Mesenchymal stem cell (in vitro differentiated cells and primary cell): Measurements from ENCODE around the gene TXNL4B.

Source experiments
- DNase-seq: peaks from one replicate; pipeline ENCODE4 v3.0.0-alpha.2; 2013
- H2AFZ ChIP-seq: one replicate; pipeline ENCODE4 v1.6.1; 2013; ENCODE audit warnings: low read depth, mild to moderate bottlenecking, control low read depth, inconsistent platforms, low read length, moderate library complexity
- H2AK5ac ChIP-seq: 2 replicates; pipeline ENCODE4 v1.6.1; 2013; ENCODE audit warnings: low read length, moderate library complexity, mild to moderate bottlenecking, inconsistent platforms; ENCODE audit not compliant: severe bottlenecking
- H2BK120ac ChIP-seq: one replicate; pipeline ENCODE4 v1.6.1; 2013; ENCODE audit warnings: low read depth, mild to moderate bottlenecking, inconsistent platforms, low read length, moderate library complexity
- H2BK12ac ChIP-seq, 2 experiments: one replicate each; pipeline ENCODE4 v1.6.1; 2013; ENCODE audit warnings: inconsistent platforms in 2 of 2, low read length in 2 of 2, mild to moderate bottlenecking in 2 of 2, moderate library complexity in 2 of 2, control low read depth in 1 of 2
- H2BK15ac ChIP-seq: one replicate; pipeline ENCODE4 v1.6.1; 2013; ENCODE audit warnings: mild to moderate bottlenecking, low read depth, inconsistent platforms; ENCODE audit not compliant: poor library complexity, severe bottlenecking
- H2BK5ac ChIP-seq: 2 replicates; pipeline ENCODE4 v1.6.1; 2013; ENCODE audit warnings: low read depth, mild to moderate bottlenecking, low read length, control low read depth, inconsistent platforms; ENCODE audit not compliant: poor library complexity, severe bottlenecking
- H3K14ac ChIP-seq, 2 experiments: one replicate each; pipeline ENCODE4 v1.6.1; 2013; ENCODE audit warnings: inconsistent platforms in 2 of 2, low read length in 2 of 2, control low read depth in 1 of 2, mild to moderate bottlenecking in 1 of 2, moderate library complexity in 1 of 2
- H3K18ac ChIP-seq, 2 experiments: one replicate each; pipeline ENCODE4 v1.6.1; 2013; ENCODE audit warnings: inconsistent platforms in 2 of 2, low read length in 2 of 2, control low read depth in 1 of 2, low read depth in 1 of 2, mild to moderate bottlenecking in 1 of 2
- H3K23ac ChIP-seq, 2 experiments: one replicate each; pipeline ENCODE4 v1.6.1; 2013; ENCODE audit warnings: inconsistent platforms in 2 of 2, low read length in 2 of 2, mild to moderate bottlenecking in 2 of 2, moderate library complexity in 2 of 2, control low read depth in 1 of 2
- H3K27ac ChIP-seq: 2 replicates; pipeline ENCODE4 v1.5.1; 2013; ENCODE audit warnings: mild to moderate bottlenecking, moderate library complexity, low read length, control low read depth, inconsistent platforms; ENCODE audit not compliant: poor library complexity, severe bottlenecking
- H3K27me3 ChIP-seq, 2 experiments: 2 replicates each; pipeline versions ENCODE4 v1.6.1 to v1.7.0; 2013; ENCODE audit warnings: low read length in 2 of 2, mild to moderate bottlenecking in 2 of 2, moderate library complexity in 2 of 2, control low read depth in 1 of 2, inconsistent platforms in 1 of 2; ENCODE audit not compliant: control insufficient read depth in 1 of 2, insufficient read depth in 1 of 2
- H3K36me3 ChIP-seq, 2 experiments: 2 replicates each; pipeline versions ENCODE4 v1.6.1 to v1.7.0; 2013; ENCODE audit warnings: low read length in 2 of 2, control low read depth in 1 of 2, inconsistent platforms in 1 of 2, low read depth in 1 of 2, mild to moderate bottlenecking in 1 of 2; ENCODE audit not compliant: insufficient read depth in 2 of 2, control insufficient read depth in 1 of 2
- H3K4ac ChIP-seq, 2 experiments: one replicate each; pipeline ENCODE4 v1.6.1; 2013; ENCODE audit warnings: inconsistent platforms in 2 of 2, low read length in 2 of 2, mild to moderate bottlenecking in 2 of 2, moderate library complexity in 2 of 2, control low read depth in 1 of 2, low read depth in 1 of 2
- H3K4me1 ChIP-seq: 2 replicates; pipeline ENCODE4 v1.6.1; 2013; ENCODE audit warnings: low read depth, low read length, control low read depth; ENCODE audit not compliant: control insufficient read depth, insufficient read depth
- H3K4me2 ChIP-seq: 2 replicates; pipeline ENCODE4 v1.6.1; 2013; ENCODE audit warnings: low read length, mild to moderate bottlenecking, inconsistent platforms; ENCODE audit not compliant: poor library complexity, severe bottlenecking
- H3K4me3 ChIP-seq, 2 experiments: 2 replicates each; pipeline versions ENCODE4 v1.5.1 to v1.7.0; 2013; ENCODE audit warnings: low read length in 2 of 2, mild to moderate bottlenecking in 2 of 2, control low read depth in 1 of 2, low read depth in 1 of 2; ENCODE audit not compliant: insufficient read depth in 1 of 2
- H3K79me1 ChIP-seq: replicated peaks from 2 replicates; pipeline ENCODE4 v1.6.1; 2013; ENCODE audit warnings: mild to moderate bottlenecking, control low read depth, low read length, inconsistent platforms; ENCODE audit not compliant: poor library complexity, severe bottlenecking
- H3K9ac ChIP-seq: 2 replicates; pipeline ENCODE4 v1.7.0; 2013; ENCODE audit warnings: mild to moderate bottlenecking, low read length, moderate library complexity
- H3K9me3 ChIP-seq: 2 replicates; pipeline ENCODE4 v1.7.0; 2013; ENCODE audit warnings: mild to moderate bottlenecking, low read length; ENCODE audit not compliant: control insufficient read depth
- H4K8ac ChIP-seq: one replicate; pipeline ENCODE4 v1.6.1; 2013; ENCODE audit warnings: inconsistent platforms, mild to moderate bottlenecking, low read length, moderate library complexity
- H4K91ac ChIP-seq: one replicate; pipeline ENCODE4 v1.6.1; 2013; ENCODE audit warnings: mild to moderate bottlenecking, low read length, inconsistent platforms
- WGBS: methylation state at CpG from one replicate; pipeline ENCODE4 v1.1.7; 2013; ENCODE audit warnings: mixed read lengths; 5-methylcytosine and 5-hydroxymethylcytosine counted together

TXNL4B gene

GRCh38 chr16:72124761-72125634, 31.6 kb upstream of the TXNL4B start:
- peak; percentile 72 for DNase-seq
- Histone ChIP-seq H2BK12ac (no peak overlapping the region), H3K27me3 (peaks cover 3% of the 10 kb centered on the region in 2 experiments), H3K23ac (peak overlapping the region in 1 of 2 experiments; percentile 26), H3K4me1 (peaks cover 2% of the 10 kb centered on the region), H4K8ac (no peak overlapping the region), H2BK5ac (no peak overlapping the region), H3K4ac (no peak overlapping the region), H2AK5ac (no peak overlapping the region), H3K9me3 (no peaks in the 10 kb centered on the region), H2BK15ac (no peak overlapping the region), H3K4me2 (no peak overlapping the region), H3K36me3 (no peaks in the 10 kb centered on the region), H4K91ac (no peak overlapping the region), H2AFZ (no peak overlapping the region), H3K14ac (no peak overlapping the region), H3K9ac (peak overlapping the region; percentile 9), H2BK120ac (no peak overlapping the region), H3K18ac (peak overlapping the region in 1 of 2 experiments; percentile 18), H3K79me1 (no peaks in the 10 kb centered on the region), H3K27ac (no peak overlapping the region), H3K4me3 (no peak overlapping the region)
- WGBS, result 57% methylated on average over 13 of the region's 13 CpGs

DNA sequence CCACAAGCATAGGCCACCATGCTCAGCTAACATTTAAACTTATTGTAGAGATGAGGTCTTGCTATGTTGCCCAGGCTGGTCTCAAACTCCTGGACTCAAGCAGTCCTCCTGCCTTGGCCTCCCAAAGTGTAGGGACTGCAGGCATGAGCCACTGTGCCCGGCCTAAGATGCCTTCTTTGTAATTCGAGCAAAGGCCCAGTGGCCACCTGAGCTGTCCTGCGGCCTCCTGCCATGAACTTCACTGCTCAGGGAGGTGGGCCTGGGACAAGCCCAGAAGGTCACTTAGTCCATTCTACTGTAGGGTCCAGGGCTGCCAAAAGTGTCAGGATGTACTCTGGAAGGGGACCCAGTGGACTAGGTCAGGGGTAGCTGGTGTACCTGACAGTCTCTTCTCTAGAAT, 30.7 kb upstream of the TXNL4B start:
- DNase-seq, result no peak
- Histone ChIP-seq H3K4me2 (no peak overlapping the region), H3K9me3 (no peaks in the 10 kb centered on the region), H3K4me1 (peaks cover 2% of the 10 kb centered on the region), H4K8ac (no peak overlapping the region), H4K91ac (no peak overlapping the region), H3K79me1 (no peaks in the 10 kb centered on the region), H3K36me3 (no peaks in the 10 kb centered on the region), H3K4ac (no peak overlapping the region), H3K14ac (no peak overlapping the region), H3K27ac (no peak overlapping the region), H3K18ac (peak overlapping the region in 1 of 2 experiments; percentile 18), H3K4me3 (no peak overlapping the region), H2BK120ac (no peak overlapping the region), H2AK5ac (no peak overlapping the region), H3K27me3 (peaks cover 2 to 3% of the 10 kb centered on the region in 2 experiments), H2BK12ac (no peak overlapping the region), H2AFZ (no peak overlapping the region), H3K23ac (no peak overlapping the region), H3K9ac (peak overlapping the region; percentile 9), H2BK15ac (no peak overlapping the region), H2BK5ac (no peak overlapping the region)
- WGBS, result 98% methylated on average over 3 of the region's 3 CpGs

GRCh38 chr16:72123426-72123825, 30.0 kb upstream of the TXNL4B start:
- H4K8ac ChIP-seq, result no peak overlapping the region
- no peaks in the 10 kb centered on the region for H3K79me1 ChIP-seq
- no peak overlapping the region for H3K27ac ChIP-seq
- H3K14ac ChIP-seq, result no peak overlapping the region
- H3K18ac ChIP-seq, result no peak overlapping the region
- peaks cover 2% of the 10 kb centered on the region for H3K4me1 ChIP-seq
- H3K27me3 ChIP-seq, result no peaks in the 10 kb centered on the region
- H2BK15ac ChIP-seq, result no peak overlapping the region
- WGBS, result 76% methylated on average over 8 of the region's 8 CpGs
- no peaks in the 10 kb centered on the region for H3K36me3 ChIP-seq
- H2BK12ac ChIP-seq, result no peak overlapping the region
- no peak overlapping the region for H2BK5ac ChIP-seq
- no peak for DNase-seq
- no peak overlapping the region for H3K9ac ChIP-seq
- no peak overlapping the region for H3K4me2 ChIP-seq
- H2AFZ ChIP-seq, result no peak overlapping the region
- H3K9me3 ChIP-seq, result no peaks in the 10 kb centered on the region
- no peak overlapping the region for H3K23ac ChIP-seq
- no peak overlapping the region for H3K4me3 ChIP-seq
- no peak overlapping the region for H3K4ac ChIP-seq
- no peak overlapping the region for H2BK120ac ChIP-seq
- H4K91ac ChIP-seq, result no peak overlapping the region
- no peak overlapping the region for H2AK5ac ChIP-seq

GRCh38 chr16:72122916-72123315, 29.5 kb upstream of the TXNL4B start:
- H2BK12ac ChIP-seq, result no peak overlapping the region
- H3K23ac ChIP-seq, result no peak overlapping the region
- H2BK120ac ChIP-seq, result no peak overlapping the region
- no peak overlapping the region for H4K8ac ChIP-seq
- no peak for DNase-seq
- H3K27ac ChIP-seq, result no peak overlapping the region
- H3K14ac ChIP-seq, result no peak overlapping the region
- no peaks in the 10 kb centered on the region for H3K36me3 ChIP-seq
- H3K4ac ChIP-seq, result no peak overlapping the region
- no peak overlapping the region for H2AFZ ChIP-seq
- no peaks in the 10 kb centered on the region for H3K27me3 ChIP-seq
- no peak overlapping the region for H2BK15ac ChIP-seq
- H3K4me2 ChIP-seq, result no peak overlapping the region
- H2AK5ac ChIP-seq, result no peak overlapping the region
- peaks cover 2% of the 10 kb centered on the region for H3K4me1 ChIP-seq
- no peak overlapping the region for H3K4me3 ChIP-seq
- H3K9ac ChIP-seq, result no peak overlapping the region
- H3K9me3 ChIP-seq, result no peaks in the 10 kb centered on the region
- no peak overlapping the region for H3K18ac ChIP-seq
- WGBS, result 90% methylated on average over 6 of the region's 11 CpGs
- H3K79me1 ChIP-seq, result no peaks in the 10 kb centered on the region
- H4K91ac ChIP-seq, result no peak overlapping the region
- H2BK5ac ChIP-seq, result no peak overlapping the region
